HG02884 (cell line): Measurements from ENCODE around the gene WDR36.
A peak's percentile ranks its signal among the peaks of the same experiment; 100 is the strongest.

Experiments used
- ATAC-seq: cut with Tn5 transposase; IDR thresholded peaks from one replicate; pipeline ENCODE4 v1.9.1; 2021; ENCODE audit warnings: mild to moderate bottlenecking, moderate library complexity; ENCODE audit not compliant: unreplicated experiment

Gene WDR36

DNA sequence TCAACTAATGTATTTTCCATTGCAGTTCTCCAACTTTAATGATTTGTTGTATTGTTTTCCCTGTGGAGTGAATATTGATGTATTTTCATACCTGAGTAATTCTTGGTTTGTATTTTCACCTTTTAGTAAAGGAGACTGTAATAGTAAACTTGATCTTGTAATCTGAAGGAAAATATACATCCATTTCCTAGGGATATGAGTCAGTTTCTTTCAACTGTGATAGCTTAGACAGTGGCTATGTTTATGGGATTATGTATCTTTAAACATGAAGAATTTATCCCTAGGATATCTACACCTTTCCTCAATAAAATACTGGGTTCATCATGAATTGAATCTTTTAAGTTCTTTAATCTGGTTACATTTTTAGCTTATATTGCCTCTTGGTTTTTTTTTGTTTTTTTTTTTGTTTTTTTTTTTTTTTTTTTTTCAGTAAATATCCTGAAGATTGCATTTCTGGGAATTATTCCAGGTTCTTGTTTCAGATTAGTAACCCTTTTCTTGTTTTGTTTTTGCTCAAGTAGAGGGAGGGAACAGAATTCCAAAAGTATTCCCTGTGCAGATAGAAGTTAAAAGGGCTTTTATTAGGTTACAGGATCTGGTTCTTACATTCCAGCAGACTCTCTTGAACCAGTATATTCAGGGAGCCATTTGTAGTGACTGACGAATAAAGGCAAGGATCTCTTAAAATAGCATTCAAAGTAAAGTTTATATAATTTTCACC, 7.1 kb downstream of the WDR36 start:
- no peak for ATAC-seq

DNA sequence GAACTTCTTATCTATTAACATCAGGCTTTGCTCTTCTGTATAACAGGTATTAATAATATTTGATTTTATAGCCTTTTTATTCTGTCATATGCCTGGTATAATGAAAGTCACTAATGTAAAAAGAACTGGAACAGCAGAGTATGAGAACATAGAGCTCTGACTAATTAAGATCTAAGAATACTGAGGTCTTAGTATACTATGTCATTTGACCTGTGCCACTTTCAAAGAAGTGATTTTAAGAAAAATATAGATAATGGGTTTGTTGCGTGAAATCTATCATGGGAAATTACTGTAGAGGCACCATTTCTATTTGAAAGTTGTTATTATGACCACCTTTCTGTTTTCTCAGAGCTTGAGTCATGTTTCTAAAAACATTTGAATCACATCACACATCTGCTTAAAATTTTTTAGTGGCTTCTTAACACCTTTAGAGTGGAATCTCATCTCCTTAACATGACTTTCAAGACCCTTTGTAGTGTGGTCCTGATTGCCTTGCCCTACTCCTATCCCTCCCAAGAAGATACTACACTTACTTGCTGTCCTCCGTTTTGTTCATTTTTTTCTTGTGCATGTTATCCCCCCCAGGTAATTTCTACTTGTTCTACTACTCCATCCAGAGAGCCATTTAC, 14.3 kb downstream of the WDR36 start:
- no peak for ATAC-seq

DNA sequence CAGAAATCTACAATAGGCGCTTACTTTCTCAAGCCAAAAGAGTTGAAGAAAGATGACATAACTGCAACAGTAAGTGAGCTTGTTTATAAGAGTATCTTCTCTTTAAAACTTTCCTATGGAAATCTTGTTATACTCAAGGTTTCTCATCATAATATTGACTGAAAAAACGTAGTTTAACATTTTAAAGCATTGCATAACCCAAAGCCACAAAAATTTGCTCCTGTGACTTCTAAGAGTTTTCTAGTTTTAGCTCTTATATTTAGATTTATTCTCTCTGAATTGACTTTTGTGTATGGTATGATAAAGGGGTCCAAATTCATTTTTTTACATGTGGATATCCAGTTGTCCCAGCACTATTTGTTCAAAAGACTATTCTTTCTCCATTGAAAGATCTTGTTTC, 15.2 kb downstream of the WDR36 start:
- no peak for ATAC-seq

DNA sequence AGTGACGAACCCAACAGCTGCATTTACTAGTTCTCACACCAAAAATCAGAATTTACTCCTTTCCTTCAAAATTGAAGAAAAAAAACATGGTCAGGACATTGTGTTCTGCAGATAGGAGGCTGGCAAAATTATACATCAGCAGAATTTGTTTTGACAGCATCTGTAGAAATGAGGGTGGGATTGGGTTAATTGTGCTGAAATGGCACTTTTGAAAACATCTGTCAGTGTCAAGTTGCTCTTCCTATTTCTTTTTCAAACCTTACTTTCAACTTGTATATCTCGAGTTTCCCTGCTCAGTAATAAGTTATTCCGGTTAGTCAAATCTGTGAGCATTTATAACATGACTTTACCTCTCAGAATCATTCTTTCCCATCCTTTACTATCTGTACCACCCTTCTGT, 19.8 kb downstream of the WDR36 start:
- ATAC-seq: no peak

DNA sequence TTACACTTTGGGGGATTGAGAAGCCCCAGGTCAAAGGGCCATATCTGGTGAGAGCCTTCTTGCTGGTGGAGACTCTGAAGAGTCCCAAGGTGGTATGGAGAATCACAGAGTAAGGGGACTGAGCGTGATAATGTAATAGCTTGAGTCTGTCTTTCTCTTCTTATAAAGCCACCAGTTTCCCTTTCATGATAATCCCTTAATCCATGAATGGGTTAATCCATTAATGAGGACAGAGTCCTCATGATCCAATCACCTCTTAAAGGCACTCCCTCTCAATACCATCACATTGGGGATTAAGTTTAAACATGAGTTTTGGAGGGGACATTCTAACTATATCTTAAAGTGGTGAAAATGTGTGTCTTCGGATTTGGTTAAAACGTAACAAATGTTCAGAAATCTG, 21.5 kb downstream of the WDR36 start:
- ATAC-seq: no peak

DNA sequence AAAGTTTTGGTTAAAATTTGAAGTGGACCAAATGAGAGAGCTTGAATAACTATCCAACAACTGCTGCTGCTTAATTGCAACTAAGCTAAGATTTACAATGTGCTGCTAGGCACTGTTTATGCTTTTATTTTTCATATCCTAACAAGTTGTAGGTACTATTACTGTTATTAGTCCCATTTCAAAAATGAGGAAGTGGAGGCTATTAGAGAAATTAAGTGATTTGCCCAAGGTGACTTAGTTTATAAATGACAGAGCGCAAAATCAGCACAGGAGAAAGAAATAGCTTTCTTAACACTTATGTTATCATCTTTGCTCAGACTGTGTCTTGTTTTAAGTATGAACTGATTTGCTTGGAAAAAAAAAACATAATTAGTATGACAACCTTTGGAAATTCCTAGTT, 23.1 kb downstream of the WDR36 start:
- ATAC-seq: no peak

DNA sequence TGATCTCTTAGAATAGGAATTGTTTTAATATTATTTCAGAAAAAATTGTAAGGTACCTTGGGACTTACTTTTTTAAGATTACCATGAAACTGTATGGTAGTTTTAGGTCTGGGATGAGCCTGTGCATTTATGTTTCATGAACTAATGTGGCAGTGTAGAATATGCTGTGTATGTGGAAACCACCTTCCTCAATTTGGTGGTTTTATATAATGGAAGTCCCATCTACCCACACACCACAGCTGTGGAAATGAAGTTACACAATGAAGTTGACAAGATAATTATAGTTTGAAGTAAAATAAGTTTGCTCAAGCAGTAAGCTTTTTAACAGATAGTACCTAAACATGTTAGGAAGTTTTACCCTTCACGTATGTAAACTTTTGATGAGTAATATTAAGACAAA, 24.4 kb downstream of the WDR36 start:
- ATAC-seq: no peak

DNA sequence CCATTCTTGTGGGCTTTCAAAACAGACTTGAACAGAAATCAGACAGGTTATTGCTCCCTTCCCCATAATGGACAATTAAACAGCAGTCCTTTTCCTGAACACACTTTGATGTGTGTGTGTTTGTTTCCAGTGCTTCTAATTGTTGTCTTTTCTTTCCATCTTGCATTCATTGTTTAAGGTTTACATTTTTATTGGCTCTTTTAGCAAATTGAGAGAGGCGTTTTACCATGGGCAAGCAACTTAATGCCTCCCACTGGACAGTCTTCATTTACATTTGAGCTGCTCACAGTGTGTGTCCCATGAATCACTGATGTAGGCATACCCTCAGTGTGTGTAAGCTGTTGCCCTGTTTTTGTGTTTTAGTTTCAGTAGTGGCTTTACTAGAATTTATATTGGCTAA, 25.0 kb downstream of the WDR36 start:
- no peak for ATAC-seq

DNA sequence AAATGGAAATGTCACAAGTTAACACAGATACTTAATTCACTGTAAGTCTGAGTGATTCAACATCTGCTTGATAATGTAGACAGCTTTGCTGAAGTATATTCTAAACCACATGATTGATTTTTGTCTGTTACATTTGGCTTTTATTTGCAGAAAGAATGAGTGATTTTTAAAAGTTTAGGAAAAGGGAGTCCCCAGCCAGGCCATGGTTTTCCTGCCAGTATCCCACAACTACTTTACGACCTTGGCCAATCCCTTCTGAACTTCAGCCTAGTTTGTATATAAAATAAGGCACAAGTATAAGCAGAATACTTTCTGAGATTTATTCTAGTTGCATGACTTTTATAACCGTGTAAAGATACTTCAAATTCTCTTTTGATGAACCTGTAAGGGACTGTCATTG, 27.1 kb downstream of the WDR36 start:
- ATAC-seq: no peak

DNA sequence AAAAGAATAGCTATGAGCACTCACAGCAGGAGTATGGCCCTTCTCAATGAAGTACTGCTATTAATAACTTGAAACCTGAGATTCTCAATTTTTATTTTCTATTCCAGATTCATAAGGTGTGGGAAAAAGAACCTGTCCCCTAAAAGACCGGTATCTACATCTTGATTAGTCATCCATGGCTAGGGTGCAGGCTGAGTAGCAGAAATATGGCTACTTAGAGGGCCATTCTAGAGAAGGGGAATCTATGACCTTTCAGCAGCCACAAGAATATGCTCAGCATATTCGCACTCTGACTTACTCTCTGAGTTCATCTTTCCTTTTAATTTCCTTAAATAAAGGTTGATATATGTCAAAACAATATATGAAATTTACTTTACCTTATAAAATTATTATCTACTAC, 27.7 kb downstream of the WDR36 start:
- ATAC-seq: peak; percentile 35

DNA sequence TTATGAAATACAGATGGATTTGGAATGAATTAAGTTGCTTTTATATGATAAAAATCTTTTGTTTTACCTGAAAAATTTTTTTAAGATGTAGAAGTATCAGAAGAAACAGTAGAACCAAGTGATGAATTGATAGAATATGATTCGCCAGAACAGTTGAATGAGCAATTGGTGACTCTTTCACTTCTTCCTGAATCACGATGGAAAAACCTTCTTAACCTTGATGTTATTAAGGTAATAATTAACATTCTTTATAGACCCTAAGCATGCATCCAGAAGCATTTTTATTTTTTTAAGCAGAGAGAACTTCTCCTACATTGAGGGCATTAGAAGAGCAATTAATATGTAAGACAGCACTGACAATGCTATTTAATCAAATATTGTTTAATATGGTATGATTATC, 28.8 kb downstream of the WDR36 start:
- ATAC-seq: no peak

DNA sequence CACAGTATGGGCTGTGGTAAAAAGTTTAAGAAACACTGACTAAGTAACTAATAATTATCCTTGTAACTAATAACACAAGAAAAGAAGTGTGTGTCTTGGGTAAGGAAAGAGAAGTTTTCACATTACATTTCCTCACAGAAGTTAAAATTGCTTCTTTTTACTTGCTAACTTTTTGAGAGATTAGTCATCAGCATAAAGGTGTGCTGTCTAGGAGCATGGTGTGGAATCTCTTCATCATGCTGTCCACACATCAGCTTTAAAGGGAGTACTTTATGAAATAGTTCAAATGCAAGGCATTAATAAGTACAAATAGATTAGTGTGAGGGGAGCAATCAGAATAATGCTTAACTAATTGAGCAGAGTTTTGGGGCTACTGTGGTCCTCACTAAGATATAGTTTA, 29.8 kb downstream of the WDR36 start:
- no peak for ATAC-seq

DNA sequence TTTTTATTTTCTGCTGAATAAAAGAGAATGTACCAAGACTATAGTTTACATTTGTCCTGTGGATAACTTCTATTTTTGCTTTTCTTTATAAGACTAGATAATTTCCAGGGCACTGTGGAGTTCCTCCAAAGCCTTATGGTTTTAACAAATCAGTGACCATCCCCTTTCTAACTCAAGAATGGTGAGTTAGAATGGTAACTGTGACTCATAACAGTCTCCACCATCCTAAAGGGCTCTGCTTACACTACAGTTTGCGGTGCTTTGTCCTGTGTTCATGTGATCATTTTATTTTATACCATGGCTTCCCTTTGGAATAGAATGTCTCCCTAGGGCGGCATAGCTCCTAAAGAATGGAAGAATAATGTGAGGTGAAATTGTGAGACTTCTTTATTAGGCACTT, 30.2 kb downstream of the WDR36 start:
- ATAC-seq: peak; percentile 70

DNA sequence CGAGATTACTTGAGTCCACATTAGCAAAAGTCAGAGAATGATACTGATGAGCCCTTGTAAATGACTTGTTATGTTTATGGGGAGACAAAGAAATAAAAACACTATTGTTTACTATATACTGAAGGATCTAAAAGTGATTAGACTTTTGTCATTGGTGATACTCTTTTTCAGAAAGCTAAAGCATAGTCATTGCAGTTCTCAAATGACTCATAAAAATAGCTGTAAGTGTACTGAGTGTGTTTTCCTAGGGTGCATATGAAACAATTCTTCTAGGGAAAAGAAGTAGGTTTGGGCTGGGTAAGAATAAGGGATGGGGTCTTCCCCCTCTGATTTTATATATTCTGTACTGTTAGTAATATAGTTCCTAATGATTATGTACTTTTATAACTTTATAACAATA, 32.6 kb downstream of the WDR36 start:
- ATAC-seq: no peak

DNA sequence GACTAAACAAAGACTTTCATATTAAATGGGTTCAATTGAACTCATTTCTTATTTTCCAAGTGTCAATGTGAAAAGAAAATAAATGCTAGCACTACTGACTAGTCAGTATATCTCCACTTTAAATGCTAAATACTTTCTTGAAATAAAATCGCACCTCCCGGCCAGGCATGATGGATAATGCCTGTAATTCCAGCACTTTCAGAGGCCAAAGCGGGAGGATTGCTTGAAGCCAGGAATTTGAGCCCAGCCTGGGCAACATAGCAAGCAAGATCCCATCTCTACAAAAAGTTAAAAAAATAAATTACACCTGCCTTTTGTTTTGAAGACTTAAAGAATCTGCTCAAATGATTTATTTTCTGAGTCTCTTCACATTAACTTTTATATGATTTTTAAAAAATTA, 34.7 kb downstream of the WDR36 start:
- ATAC-seq: no peak

DNA sequence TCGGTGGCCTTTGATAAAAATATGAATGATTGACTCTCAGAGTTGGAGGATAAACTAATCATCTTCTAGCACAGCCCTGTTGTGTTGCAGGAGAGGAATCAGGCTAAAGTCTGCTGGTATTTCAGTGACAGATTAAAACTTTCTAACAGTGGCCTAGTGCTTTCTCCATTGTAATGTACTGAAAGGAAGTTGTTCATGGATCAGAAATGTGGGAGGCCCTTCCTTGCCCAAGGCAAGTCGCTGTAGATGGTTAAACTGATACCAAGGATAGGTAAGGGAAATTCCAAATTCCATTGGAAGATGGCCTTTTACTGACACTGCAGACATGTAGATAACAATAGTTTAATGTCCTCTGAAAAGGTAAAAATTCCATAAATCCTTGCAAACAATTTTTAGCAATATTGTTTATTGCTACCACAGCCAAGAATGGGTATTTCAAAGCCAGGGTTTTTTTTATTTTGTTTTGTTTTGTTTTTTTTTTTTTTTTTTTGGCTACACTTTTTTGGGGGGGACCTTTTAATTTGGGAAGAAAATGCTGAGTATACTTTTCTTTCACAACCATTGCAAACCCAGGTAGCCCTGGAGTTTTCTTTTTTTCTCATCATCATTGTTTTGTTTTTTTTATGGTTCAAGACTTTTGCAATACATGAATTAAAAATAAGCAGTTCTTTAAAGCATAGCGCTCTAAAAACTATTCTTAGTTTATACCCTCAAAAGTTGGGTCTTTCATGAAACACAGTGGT, 35.5 kb downstream of the WDR36 start:
- ATAC-seq: no peak

DNA sequence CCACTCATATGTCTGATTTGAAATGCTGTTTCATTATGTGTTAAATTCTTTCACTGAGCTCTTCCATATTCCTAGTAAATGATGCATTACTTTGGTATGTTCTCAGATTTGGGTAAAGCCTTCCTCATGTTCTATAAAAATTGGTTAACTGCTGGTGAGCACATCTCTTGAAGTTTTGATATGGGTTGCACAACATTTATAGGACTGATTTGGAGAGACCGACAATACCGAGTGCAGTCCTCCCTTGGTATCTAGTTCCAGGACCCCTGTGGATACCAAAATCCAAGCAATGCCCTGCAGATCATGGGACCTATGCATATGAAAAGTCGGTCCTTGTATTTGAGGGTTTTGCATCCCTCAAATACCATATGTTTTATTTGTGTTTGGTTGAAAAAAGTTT, 37.8 kb downstream of the WDR36 start:
- no peak for ATAC-seq

DNA sequence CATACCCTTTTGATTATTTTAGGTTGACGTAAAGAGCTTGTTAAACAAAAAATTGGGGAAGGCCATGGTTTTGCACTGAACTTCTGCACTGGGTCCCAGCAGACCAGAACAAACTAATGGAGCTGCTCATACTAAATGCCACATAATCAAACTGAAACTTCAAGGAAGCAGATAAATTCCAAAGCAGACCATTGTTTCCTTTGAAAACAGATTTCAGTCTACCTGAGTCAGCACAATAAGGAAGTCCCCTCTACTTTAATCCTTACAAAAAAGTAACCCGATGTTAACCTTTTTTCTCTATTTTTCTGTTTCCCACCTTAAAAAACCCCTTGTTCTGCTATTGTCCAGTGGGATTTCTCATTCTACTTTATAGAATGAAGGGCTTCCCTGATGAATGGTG, 39.2 kb downstream of the WDR36 start:
- no peak for ATAC-seq

DNA sequence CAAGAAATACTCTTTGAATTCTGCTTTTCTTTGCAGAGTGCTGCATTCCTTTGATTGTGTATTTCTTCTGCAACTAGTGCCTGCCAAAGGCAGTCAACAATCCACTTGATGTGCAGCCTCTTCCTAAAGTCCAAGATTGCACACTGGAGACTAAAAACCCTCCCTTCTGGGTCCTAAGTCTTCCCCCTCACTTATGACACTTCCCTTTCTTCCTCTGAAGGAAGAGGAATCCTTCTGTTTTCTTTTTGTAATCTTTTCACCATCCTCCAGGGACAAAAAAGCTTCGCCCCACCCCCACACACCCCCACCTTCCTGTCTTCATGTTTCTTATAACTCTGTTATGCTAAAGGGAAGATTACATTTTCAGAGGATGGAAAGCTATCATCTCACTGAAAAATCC, 39.9 kb downstream of the WDR36 start:
- no peak for ATAC-seq

DNA sequence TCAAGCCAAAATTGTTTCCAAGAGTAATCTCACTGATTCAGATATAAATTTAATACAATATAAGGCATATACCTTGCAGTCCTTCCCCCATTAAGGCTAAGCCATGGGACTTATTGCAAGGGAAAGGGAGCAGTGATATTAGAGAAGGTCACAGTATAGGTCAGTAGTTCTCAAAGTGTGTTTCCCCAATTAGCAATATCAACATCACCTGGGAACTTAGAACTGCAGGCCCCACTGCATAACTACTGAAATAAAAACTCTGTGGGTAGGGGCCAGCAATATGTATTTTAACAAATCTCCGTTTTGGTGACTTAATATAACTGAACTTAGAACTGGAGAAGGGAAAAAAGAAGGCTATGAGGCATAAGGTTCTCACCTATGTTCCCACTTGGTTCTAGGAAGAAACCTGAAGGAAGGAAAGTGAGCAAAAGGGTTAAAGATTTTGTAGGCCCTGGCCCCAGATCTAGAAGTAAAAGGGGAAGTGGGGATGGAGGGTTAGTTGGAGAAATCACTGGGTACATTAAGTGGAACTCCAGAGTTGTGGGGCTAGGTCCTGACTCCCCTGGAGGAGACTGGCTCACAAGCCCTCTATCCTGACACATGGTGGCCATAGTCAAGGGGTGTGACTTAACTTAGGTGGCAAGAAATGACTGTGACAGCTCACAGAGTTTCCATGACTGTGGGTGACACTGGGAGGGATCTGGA, 40.7 kb downstream of the WDR36 start:
- no peak for ATAC-seq

DNA sequence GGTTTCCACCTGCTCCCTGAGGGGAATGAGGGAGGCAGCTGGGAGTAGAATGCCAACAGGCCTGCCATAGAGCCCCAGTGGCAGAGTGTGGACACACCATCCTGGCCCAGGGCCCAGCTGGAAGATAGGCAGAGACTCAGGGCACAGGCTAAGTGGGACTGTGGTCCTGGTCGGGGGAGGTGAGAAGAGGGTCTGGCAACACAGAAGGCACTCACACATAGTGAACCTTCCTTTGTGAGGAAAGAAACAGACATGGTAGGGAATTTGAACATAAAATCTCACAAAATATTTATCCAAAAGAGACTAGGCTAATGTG, 41.2 kb downstream of the WDR36 start:
- no peak for ATAC-seq

DNA sequence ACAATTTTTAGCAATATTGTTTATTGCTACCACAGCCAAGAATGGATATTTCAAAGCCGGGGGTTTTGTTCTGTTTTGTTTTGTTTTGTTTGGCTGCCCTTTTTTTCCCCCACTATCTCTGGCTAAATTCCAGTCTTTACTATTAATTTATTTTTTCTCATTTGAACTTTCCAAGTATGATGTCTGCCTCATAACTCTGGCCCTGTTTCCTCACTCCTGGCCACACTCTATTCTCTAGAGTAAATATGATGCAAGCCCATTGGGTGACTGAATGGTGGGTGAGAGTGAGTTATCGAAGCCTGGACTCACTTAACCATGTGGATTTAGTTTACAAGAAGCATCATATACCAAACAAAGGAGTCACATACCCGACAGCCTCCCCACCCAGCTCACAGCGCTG, 41.9 kb downstream of the WDR36 start:
- no peak for ATAC-seq
